Transverse colon (tissue), 4 donors: ENCODE results near the gene KCNK10.

Experiments
- CTCF ChIP-seq, 5 experiments: fragments of 200-600 bp in 3 of 5; fragments of 450-650 bp in 2 of 5; sonication (generic) in 3 of 5; IDR thresholded peaks; 1 replicate in 2 of 5; 2 replicates in 3 of 5; pipeline ENCODE4 v1.5.1; 2016 to 2017; ENCODE audit warnings: antibody characterized with exemption in 5 of 5, inconsistent platforms in 3 of 5, mild to moderate bottlenecking in 2 of 5, moderate library complexity in 1 of 5
- EP300 ChIP-seq: sonication (generic); formaldehyde crosslinking; IDR thresholded peaks from one replicate; pipeline ENCODE4 v1.6.1; 2017; ENCODE audit warnings: antibody characterized with exemption, low read depth
- POLR2AphosphoS5 ChIP-seq, 3 donors: sonication (generic); formaldehyde crosslinking; IDR thresholded peaks; one replicate each; pipeline ENCODE4 v1.6.1; 2016; ENCODE audit warnings: antibody characterized with exemption in 3 of 3

DNA sequence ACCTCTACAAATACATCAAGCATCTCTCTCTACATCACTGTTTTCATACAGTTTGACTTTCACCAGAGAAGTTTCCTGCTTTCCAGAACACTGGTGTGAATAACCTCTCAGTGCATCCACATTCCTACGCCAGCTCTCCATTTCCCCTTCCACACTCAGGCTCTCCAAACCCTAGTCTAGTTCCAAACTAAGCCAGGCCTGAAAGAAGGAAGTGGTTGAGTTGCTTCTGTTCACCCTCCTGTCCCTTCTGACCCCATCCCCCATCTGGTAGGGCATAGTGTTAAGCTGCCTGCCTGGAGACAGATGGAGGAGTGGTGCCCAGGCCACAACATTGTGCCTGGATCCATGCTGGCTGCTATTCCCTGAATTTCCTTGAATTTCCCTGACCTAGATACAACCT is 185.7 kb downstream of the KCNK10 start:
- no peak for TF ChIP-seq CTCF (IDR thresholded peaks at IDR 0.05)
- no peak for TF ChIP-seq EP300
- TF ChIP-seq POLR2AphosphoS5 (IDR thresholded peaks at IDR 0.05), result no peak
